Uterus (tissue), 4 donors: Measurements from ENCODE around the gene SLC39A2. TPM values are rescaled to one million over a fixed set of nuclear protein-coding genes. Genes with fewer than 3 reads are reported as not detected.

Experiments
- DNase-seq, 2 donors: peaks; one replicate each; pipeline ENCODE4 v3.0.0-alpha.2; 2019 to 2020
- H3K27ac ChIP-seq, 2 donors: fragments of 200-600 bp; sonication (generic); 1 replicate in 1 of 2; 2 replicates in 1 of 2; pipeline ENCODE4 v1.5.1; 2016 to 2018
- H3K27me3 ChIP-seq, 2 donors: fragments of 200-600 bp; sonication (generic); one replicate each; pipeline ENCODE4 v1.5.1; 2018 to 2019; ENCODE audit warnings: control low read depth in 1 of 2
- H3K36me3 ChIP-seq, 2 donors: fragments of 200-600 bp; sonication (generic); one replicate each; pipeline ENCODE4 v1.5.1; 2019; ENCODE audit warnings: control low read depth in 1 of 2
- H3K4me1 ChIP-seq, 2 donors: fragments of 200-600 bp; sonication (generic); one replicate each; pipeline ENCODE4 v1.5.1; 2018 to 2019; ENCODE audit warnings: control low read depth in 1 of 2
- H3K4me3 ChIP-seq, 2 donors: fragments of 200-600 bp; sonication (generic); 1 replicate in 1 of 2; 2 replicates in 1 of 2; pipeline ENCODE4 v1.5.1; 2018 to 2019; ENCODE audit warnings: mild to moderate bottlenecking in 1 of 2
- H3K9me3 ChIP-seq, 2 donors: fragments of 200-600 bp; sonication (generic); one replicate each; pipeline ENCODE4 v1.5.1; 2019; ENCODE audit warnings: control low read depth in 1 of 2
- CTCF ChIP-seq, 4 experiments: fragments of 200-600 bp in 2 of 4; fragments of 450-650 bp in 2 of 4; sonication (generic) in 2 of 4; IDR thresholded peaks; one replicate each; pipeline ENCODE4 v1.5.1; 2016 to 2019; ENCODE audit warnings: antibody characterized with exemption in 4 of 4, mild to moderate bottlenecking in 2 of 4, moderate library complexity in 1 of 4
- POLR2A ChIP-seq, 2 donors: fragments of 450-650 bp; IDR thresholded peaks; one replicate each; pipeline ENCODE4 v1.6.1; 2016; ENCODE audit warnings: antibody characterized with exemption in 2 of 2, mild to moderate bottlenecking in 1 of 2, moderate library complexity in 1 of 2
- intact Hi-C: fragments of 100-400 bp; cut with DNase I; formaldehyde crosslinking; loops from one replicate; pipeline ENCODE4 v1.15.1; 2023; ENCODE audit warnings: low total_unique reads
- total RNA-seq, 4 donors: library from RNA; depleted of rRNA in 3 of 4; stranded (reverse); fragments of >200 nt in 3 of 4; gene quantifications; one replicate each; pipeline versions ENCODE4 v1.1.0 to v1.2.4, GENCODE V29; 2014 to 2023
- donor health status: DM: yes; HTN: yes; CAD: no.

Gene SLC39A2
- total RNA-seq, 4 donors from 2014 or later, result 0.52 to 0.97 TPM; not detected in 2

- no peak for DNase-seq
These were observed 10.2 kb upstream of the SLC39A2 start for GRCh38 chr14:20988717-20989470.

GRCh38 chr14:20989471-20989786 lies 9.7 kb upstream of the SLC39A2 start:
- Histone ChIP-seq H3K9me3 (no peaks in the 10 kb centered on the region), H3K4me3 (peak overlapping the region; percentile 20 to 87), H3K27me3 (no peaks in the 10 kb centered on the region), H3K4me1 (peaks cover 0 to 15% of the 10 kb centered on the region in 2 donors), H3K27ac (peak overlapping the region; percentile 83 to 91), H3K36me3 (no peaks in the 10 kb centered on the region)
- TF ChIP-seq CTCF (IDR thresholded peaks at IDR 0.05) (no peak), POLR2A (IDR thresholded peaks at IDR 0.05) (no peak)
- intact Hi-C loops, result no loop called here
- no peak for DNase-seq

More at GRCh38 chr14:20988717-20989470, 10.2 kb upstream of the SLC39A2 start:
- peaks cover 0 to 15% of the 10 kb centered on the region in 2 donors for H3K4me1 ChIP-seq
- H3K36me3 ChIP-seq, result no peaks in the 10 kb centered on the region
- peak overlapping the region; percentile 20 to 87 for H3K4me3 ChIP-seq
- TF ChIP-seq POLR2A (IDR thresholded peaks at IDR 0.05) (no peak), CTCF (IDR thresholded peaks at IDR 0.05) (peak in 1 of 4 experiments; percentile 1)
- intact Hi-C loops, result no loop called here
- H3K9me3 ChIP-seq, result no peaks in the 10 kb centered on the region
- peak overlapping the region; percentile 83 to 91 for H3K27ac ChIP-seq
- H3K27me3 ChIP-seq, result no peaks in the 10 kb centered on the region

GRCh38 chr14:20989787-20990600 lies 9.1 kb upstream of the SLC39A2 start, which contains the start of gene METTL17:
TSS of gene METTL17 (plus strand) at chr14:20989980. CDS start at chr14:20990003, 23 bp downstream.
- TF ChIP-seq CTCF (IDR thresholded peaks at IDR 0.05) (peak in 1 of 4 experiments; percentile 11), POLR2A (IDR thresholded peaks at IDR 0.05) (peak; percentile 25 to 59)
- Histone ChIP-seq H3K4me3 (peak within 1 kb of the TSS; percentile 81 to 87), H3K4me1 (peaks cover 0 to 15% of the 10 kb centered on the region in 2 donors), H3K36me3 (no peaks in the 10 kb centered on the region), H3K27me3 (no peaks in the 10 kb centered on the region), H3K9me3 (no peaks in the 10 kb centered on the region), H3K27ac (peak within 1 kb of the TSS; percentile 83 to 91)
- peak; percentile 91 to 95 for DNase-seq
- intact Hi-C loops, result no loop called here

- Histone ChIP-seq H3K4me3 (no peak overlapping the region), H3K9me3 (no peaks in the 10 kb centered on the region), H3K4me1 (peaks cover 0 to 7% of the 10 kb centered on the region in 2 donors), H3K27me3 (no peaks in the 10 kb centered on the region), H3K36me3 (no peaks in the 10 kb centered on the region), H3K27ac (no peak overlapping the region)
- intact Hi-C loops, result no loop called here
- no peak for DNase-seq
- no peak for TF ChIP-seq CTCF (IDR thresholded peaks at IDR 0.05)
- no peak for TF ChIP-seq POLR2A (IDR thresholded peaks at IDR 0.05)
These were observed 2.6 kb upstream of the SLC39A2 start for GRCh38 chr14:20996521-20996920.

- no peak overlapping the region for H3K27ac ChIP-seq
- H3K4me3 ChIP-seq, result no peak overlapping the region
- intact Hi-C loops, result no loop called here
- no peak for TF ChIP-seq POLR2A (IDR thresholded peaks at IDR 0.05)
- TF ChIP-seq CTCF (IDR thresholded peaks at IDR 0.05), result no peak
- no peak for DNase-seq
- no peaks in the 10 kb centered on the region for H3K36me3 ChIP-seq
- no peaks in the 10 kb centered on the region for H3K27me3 ChIP-seq
- H3K9me3 ChIP-seq, result no peaks in the 10 kb centered on the region
- H3K4me1 ChIP-seq, result peaks cover 0 to under 1% of the 10 kb centered on the region in 2 donors
These were observed 2.0 kb upstream of the SLC39A2 start for GRCh38 chr14:20997115-20997514.
